HL-60 (cell line): ENCODE results near the gene TRIM63.

Source experiments
- DNase-seq, 2 experiments: peaks; one replicate each; pipeline ENCODE4 v3.0.0-alpha.2; 2010 to 2020; ENCODE audit warnings: low read depth in 1 of 2, low spot score in 1 of 2
- H3K27ac ChIP-seq: fragments of 250-450 bp; sonication (Bioruptor Pico); replicated peaks from 2 replicates; pipeline ENCODE4 v1.5.1; 2020; ENCODE audit warnings: mild to moderate bottlenecking, moderate library complexity
- H3K27me3 ChIP-seq: fragments of 250-450 bp; sonication (Bioruptor Pico); 2 replicates; pipeline ENCODE4 v1.5.1; 2021; ENCODE audit warnings: mild to moderate bottlenecking, moderate library complexity; ENCODE audit not compliant: insufficient read depth, poor library complexity, severe bottlenecking
- H3K4me3 ChIP-seq: replicated peaks from 2 replicates; pipeline ENCODE4 v1.5.1; 2011; ENCODE audit warnings: mild to moderate bottlenecking, control low read depth, low read length; ENCODE audit not compliant: insufficient read depth
- GABPA ChIP-seq: IDR thresholded peaks from 2 replicates; pipeline ENCODE4 v1.6.1; 2012; ENCODE audit warnings: low read depth
- POLR2AphosphoS5 ChIP-seq: IDR thresholded peaks from 2 replicates; pipeline ENCODE4 v1.6.1; 2012; ENCODE audit warnings: low read depth
- SPI1 ChIP-seq: IDR thresholded peaks from 2 replicates; pipeline ENCODE4 v1.6.1; 2012; ENCODE audit warnings: low read depth, mild to moderate bottlenecking, borderline replicate concordance
- TF ChIP-seq, protein P1 (sequence below): IDR thresholded peaks from 2 replicates; pipeline ENCODE4 v1.6.1; 2012; ENCODE audit warnings: low read depth; ENCODE audit not compliant: insufficient replicate concordance
- TF ChIP-seq, protein P2 (sequence below): IDR thresholded peaks from one replicate; pipeline ENCODE4 v1.5.1; 2011; ENCODE audit warnings: low read length, control low read depth, inconsistent platforms; ENCODE audit not compliant: insufficient read depth

The TRIM63 gene

DNA sequence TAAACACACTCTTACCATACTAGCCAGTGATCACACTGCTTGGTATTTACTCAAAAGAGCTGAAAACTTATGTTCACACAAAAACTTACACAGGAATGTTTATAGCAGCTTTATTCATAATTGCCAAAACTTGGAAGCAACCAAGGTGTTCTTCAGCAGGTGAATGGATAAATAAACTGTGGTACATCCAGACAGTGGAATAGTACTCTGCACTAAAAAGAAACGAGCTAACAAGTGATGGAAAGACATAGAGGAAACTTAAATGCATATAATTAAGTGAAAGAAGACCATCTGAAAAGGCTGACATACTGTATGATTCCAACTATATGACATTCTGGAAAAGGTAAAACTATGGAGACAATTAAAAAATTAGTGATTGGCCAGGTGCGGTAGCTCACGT, 23.5 kb upstream of the TRIM63 start:
- DNase-seq = no peak
- Histone ChIP-seq H3K27me3 (peaks cover 3% of the 10 kb centered on the region), H3K4me3 (no peak overlapping the region), H3K27ac (no peak overlapping the region)
- no peak for TF ChIP-seq GABPA
- TF ChIP-seq, protein P1, sequence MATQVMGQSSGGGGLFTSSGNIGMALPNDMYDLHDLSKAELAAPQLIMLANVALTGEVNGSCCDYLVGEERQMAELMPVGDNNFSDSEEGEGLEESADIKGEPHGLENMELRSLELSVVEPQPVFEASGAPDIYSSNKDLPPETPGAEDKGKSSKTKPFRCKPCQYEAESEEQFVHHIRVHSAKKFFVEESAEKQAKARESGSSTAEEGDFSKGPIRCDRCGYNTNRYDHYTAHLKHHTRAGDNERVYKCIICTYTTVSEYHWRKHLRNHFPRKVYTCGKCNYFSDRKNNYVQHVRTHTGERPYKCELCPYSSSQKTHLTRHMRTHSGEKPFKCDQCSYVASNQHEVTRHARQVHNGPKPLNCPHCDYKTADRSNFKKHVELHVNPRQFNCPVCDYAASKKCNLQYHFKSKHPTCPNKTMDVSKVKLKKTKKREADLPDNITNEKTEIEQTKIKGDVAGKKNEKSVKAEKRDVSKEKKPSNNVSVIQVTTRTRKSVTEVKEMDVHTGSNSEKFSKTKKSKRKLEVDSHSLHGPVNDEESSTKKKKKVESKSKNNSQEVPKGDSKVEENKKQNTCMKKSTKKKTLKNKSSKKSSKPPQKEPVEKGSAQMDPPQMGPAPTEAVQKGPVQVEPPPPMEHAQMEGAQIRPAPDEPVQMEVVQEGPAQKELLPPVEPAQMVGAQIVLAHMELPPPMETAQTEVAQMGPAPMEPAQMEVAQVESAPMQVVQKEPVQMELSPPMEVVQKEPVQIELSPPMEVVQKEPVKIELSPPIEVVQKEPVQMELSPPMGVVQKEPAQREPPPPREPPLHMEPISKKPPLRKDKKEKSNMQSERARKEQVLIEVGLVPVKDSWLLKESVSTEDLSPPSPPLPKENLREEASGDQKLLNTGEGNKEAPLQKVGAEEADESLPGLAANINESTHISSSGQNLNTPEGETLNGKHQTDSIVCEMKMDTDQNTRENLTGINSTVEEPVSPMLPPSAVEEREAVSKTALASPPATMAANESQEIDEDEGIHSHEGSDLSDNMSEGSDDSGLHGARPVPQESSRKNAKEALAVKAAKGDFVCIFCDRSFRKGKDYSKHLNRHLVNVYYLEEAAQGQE = no peak
- TF ChIP-seq POLR2AphosphoS5 = no peak
- TF ChIP-seq, protein P2, sequence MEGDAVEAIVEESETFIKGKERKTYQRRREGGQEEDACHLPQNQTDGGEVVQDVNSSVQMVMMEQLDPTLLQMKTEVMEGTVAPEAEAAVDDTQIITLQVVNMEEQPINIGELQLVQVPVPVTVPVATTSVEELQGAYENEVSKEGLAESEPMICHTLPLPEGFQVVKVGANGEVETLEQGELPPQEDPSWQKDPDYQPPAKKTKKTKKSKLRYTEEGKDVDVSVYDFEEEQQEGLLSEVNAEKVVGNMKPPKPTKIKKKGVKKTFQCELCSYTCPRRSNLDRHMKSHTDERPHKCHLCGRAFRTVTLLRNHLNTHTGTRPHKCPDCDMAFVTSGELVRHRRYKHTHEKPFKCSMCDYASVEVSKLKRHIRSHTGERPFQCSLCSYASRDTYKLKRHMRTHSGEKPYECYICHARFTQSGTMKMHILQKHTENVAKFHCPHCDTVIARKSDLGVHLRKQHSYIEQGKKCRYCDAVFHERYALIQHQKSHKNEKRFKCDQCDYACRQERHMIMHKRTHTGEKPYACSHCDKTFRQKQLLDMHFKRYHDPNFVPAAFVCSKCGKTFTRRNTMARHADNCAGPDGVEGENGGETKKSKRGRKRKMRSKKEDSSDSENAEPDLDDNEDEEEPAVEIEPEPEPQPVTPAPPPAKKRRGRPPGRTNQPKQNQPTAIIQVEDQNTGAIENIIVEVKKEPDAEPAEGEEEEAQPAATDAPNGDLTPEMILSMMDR = no peak
- TF ChIP-seq SPI1 = no peak

DNA sequence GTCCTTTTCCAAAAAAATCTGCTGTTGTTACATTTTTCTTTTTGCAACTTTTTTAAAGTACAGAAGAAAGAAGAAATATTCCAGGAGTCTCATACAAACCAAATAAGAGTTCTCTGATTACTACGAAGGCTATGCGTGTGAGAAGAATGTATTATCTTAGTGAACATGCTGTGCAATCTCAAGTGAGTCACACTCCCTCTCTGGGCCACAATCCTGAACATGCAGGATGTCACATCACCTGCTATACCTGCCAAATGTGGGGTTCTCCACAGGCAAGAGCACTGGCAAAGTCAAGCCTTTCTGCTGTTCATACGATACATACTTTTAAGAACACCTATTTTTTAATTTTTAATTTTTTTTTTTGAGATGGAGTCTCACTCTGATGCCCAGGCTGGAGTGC, 21.7 kb upstream of the TRIM63 start:
- H3K4me3 ChIP-seq = no peak overlapping the region
- H3K27me3 ChIP-seq = peaks cover 3% of the 10 kb centered on the region
- H3K27ac ChIP-seq = no peak overlapping the region
- TF ChIP-seq, protein P1 = no peak
- TF ChIP-seq POLR2AphosphoS5 = no peak
- no peak for TF ChIP-seq GABPA
- TF ChIP-seq SPI1 = no peak
- TF ChIP-seq, protein P2 = no peak
- no peak for DNase-seq

DNA sequence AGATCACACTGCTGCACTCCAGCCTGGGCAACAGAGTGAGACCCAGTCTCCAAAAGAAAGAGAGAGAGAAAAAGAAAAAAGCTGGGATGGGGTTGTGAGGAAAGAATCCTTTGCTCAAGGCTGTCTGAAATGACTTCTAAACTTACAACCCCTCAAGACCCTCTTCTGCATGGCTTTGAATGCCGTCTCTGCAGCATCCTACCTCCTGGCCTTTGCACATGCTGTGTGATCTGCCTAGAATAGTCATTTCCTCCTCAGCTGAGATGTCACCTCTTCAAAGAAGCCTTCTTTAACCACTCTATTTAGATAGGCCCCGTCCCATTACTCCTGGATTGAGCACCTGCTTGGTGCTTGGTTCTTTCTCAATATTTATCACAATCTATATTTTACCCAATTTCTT, 17.4 kb upstream of the TRIM63 start:
- Histone ChIP-seq H3K27me3 (peaks cover 3% of the 10 kb centered on the region), H3K27ac (no peak overlapping the region), H3K4me3 (no peak overlapping the region)
- DNase-seq = no peak
- TF ChIP-seq, protein P2 = no peak
- no peak for TF ChIP-seq GABPA
- no peak for TF ChIP-seq POLR2AphosphoS5
- TF ChIP-seq, protein P1 = no peak
- no peak for TF ChIP-seq SPI1
